ENCODE data around the gene RNASE8.

Gene RNASE8

DNA sequence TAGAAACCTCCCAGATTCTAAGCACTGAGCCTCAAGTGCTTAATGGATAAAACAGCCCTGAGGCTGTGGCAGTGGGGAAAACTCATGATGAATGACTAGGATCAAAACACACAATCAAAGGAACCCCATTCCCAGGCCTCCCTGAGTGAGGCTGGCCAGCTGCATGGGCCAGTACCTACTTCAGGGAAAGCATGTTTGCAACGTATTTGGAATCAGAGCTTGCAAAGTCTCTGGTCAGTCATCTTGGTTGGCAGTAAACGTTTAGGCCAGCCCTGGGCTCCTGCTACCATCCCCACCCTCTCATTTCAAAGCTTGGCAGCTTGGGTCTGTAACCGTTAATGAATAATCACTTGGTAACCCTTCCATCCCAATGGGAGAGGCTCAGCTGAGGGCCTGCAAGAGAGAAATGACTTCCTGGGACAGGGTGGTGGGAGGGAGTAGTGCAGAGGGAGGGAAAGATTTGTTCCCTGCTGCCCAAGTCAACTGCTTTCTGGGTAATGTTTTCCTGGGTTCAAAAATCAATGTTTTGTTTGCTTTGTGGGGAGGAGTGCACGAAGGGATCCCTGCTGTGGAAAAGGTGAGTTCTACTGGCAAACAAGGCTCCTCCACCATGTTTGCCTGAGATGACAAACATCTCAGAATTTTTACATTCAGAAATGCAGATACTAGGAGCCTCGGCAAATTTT is 2.0 kb upstream of the RNASE8 start:
- Histone ChIP-seq H3K9me3 (no peaks in the 10 kb centered on the region), H3K27ac (no peak overlapping the region), H3K4me3 (no peak overlapping the region), H3K36me3 (no peaks in the 10 kb centered on the region), H3K4me1 (no peaks in the 10 kb centered on the region), H3K27me3 (no peaks in the 10 kb centered on the region)
- intact Hi-C loops (cut with DNase I; ENCODE audit: low total_unique reads): no loop called here
- TF ChIP-seq CTCF (IDR thresholded peaks at IDR 0.05): no peak
- DNase-seq: no peak

DNA sequence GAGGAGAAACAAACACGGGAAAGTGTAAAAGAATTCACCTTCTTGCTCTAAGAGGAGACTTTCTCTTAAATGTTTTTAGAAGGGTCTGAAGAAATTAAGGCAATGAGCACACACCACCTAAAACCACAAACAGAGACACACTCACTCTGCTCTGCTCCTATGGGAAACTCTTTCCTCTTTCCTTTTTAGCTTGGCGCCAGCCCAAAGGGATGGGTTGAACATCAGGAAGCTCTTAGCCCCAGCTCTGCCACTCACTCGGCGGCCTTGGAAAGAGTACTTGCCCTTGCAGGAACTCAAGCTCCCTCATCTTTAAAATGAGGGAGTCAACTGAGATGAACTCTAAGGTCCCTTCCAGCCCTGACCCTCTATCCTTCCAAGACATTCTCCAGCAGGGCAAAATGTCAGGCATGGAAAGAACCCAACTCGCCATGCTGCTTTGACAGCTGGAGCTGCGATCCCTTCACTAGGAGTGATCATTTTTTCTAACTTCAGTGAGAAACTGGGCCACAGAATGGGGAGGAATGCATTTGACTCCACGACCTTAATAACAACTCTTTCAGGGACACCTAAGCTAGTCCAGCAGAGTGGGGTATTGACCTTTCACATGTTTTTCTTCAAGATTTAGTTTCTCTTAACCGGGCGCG is 980 bp upstream of the RNASE8 start:
- no peaks in the 10 kb centered on the region for H3K9me3 ChIP-seq
- DNase-seq: no peak
- H3K4me1 ChIP-seq: no peaks in the 10 kb centered on the region
- no peaks in the 10 kb centered on the region for H3K27me3 ChIP-seq
- intact Hi-C loops (cut with DNase I; ENCODE audit: low total_unique reads): no loop called here
- no peak overlapping the region for H3K27ac ChIP-seq
- H3K36me3 ChIP-seq: no peaks in the 10 kb centered on the region
- no peak for TF ChIP-seq CTCF (IDR thresholded peaks at IDR 0.05)
- H3K4me3 ChIP-seq: no peak overlapping the region

GRCh38 chr14:21058903-21059302 is 1.3 kb downstream of the RNASE8 start:
- no peaks in the 10 kb centered on the region for H3K9me3 ChIP-seq
- no peak for DNase-seq
- TF ChIP-seq CTCF (IDR thresholded peaks at IDR 0.05): no peak
- no peaks in the 10 kb centered on the region for H3K27me3 ChIP-seq
- H3K27ac ChIP-seq: no peak overlapping the region
- H3K36me3 ChIP-seq: no peaks in the 10 kb centered on the region
- no peaks in the 10 kb centered on the region for H3K4me1 ChIP-seq
- H3K4me3 ChIP-seq: no peak overlapping the region
- intact Hi-C loops (cut with DNase I; ENCODE audit: low total_unique reads): no loop called here

GRCh38 chr14:21059842-21060613 is 2.4 kb downstream of the RNASE8 start:
- Histone ChIP-seq H3K36me3 (no peaks in the 10 kb centered on the region), H3K9me3 (no peaks in the 10 kb centered on the region), H3K4me1 (no peaks in the 10 kb centered on the region), H3K4me3 (no peak overlapping the region), H3K27me3 (no peaks in the 10 kb centered on the region), H3K27ac (no peak overlapping the region)
- no peak for TF ChIP-seq CTCF (IDR thresholded peaks at IDR 0.05)
- DNase-seq: no peak
- intact Hi-C loops (cut with DNase I; ENCODE audit: low total_unique reads): no loop called here

- no peaks in the 10 kb centered on the region for H3K27me3 ChIP-seq
- DNase-seq: no peak
- intact Hi-C loops (cut with DNase I; ENCODE audit: low total_unique reads): no loop called here
- no peak overlapping the region for H3K27ac ChIP-seq
- no peaks in the 10 kb centered on the region for H3K36me3 ChIP-seq
- no peak for TF ChIP-seq CTCF (IDR thresholded peaks at IDR 0.05)
- H3K9me3 ChIP-seq: no peaks in the 10 kb centered on the region
- no peaks in the 10 kb centered on the region for H3K4me1 ChIP-seq
- no peak overlapping the region for H3K4me3 ChIP-seq
Measured at GRCh38 chr14:21060614-21061346, 3.2 kb downstream of the RNASE8 start.
